ENCODE data around the gene CEACAM21.

Gene CEACAM21

GRCh38 chr19:41531438-41532311, 44.3 kb upstream of the CEACAM21 start:
- DNase-seq (ENCODE audit: extremely low spot score) = peak; percentile 76
- ChIA-PET POLR2A (interaction anchor here (0.5 to 1.9 kb wide), 23 partner anchors 8 to 267 kb away, joined by 3 to 26 read pairs (median 4); partner anchors contain the start of genes B9D2, CEACAM21, DMAC2 and HNRNPUL1), CTCF (interaction anchor here (0.6 to 5.1 kb wide), 9 partner anchors 8 to 223 kb away, joined by 3 to 38 read pairs (median 6); no protein-coding TSS in a partner anchor)
- TF ChIP-seq CTCF (IDR thresholded peaks at IDR 0.05; ENCODE audit: control extremely low read depth, extremely low read depth, low read depth, missing control alignments) = no peak

GRCh38 chr19:41532526-41532925, 43.4 kb upstream of the CEACAM21 start:
- no peak for TF ChIP-seq CTCF (IDR thresholded peaks at IDR 0.05; ENCODE audit: control extremely low read depth, extremely low read depth, low read depth, missing control alignments)
- DNase-seq (ENCODE audit: extremely low spot score) = no peak
- ChIA-PET CTCF (interaction anchor here (1.0 to 5.1 kb wide), 5 partner anchors 15 to 224 kb away, joined by 3 to 38 read pairs (median 14); no protein-coding TSS in a partner anchor), POLR2A (interaction anchor here (1.5 to 1.8 kb wide), 3 partner anchors 14 to 21 kb away, joined by 19 to 26 read pairs (median 25); no protein-coding TSS in a partner anchor)

- DNase-seq (ENCODE audit: extremely low spot score) = no peak
- POLR2A ChIA-PET = interaction anchor here (0.6 to 1.6 kb wide), 2 partner anchors 15 to 564 kb away, joined by 4 to 12 read pairs; no protein-coding TSS in a partner anchor
- CTCF ChIA-PET = interaction anchor here (0.8 to 5.0 kb wide), 5 partner anchors 13 to 85 kb away, joined by 3 to 38 read pairs (median 7); no protein-coding TSS in a partner anchor
- TF ChIP-seq CTCF (IDR thresholded peaks at IDR 0.05; ENCODE audit: control extremely low read depth, extremely low read depth, low read depth, missing control alignments) = no peak
Measured at GRCh38 chr19:41533671-41534215, 42.2 kb upstream of the CEACAM21 start.

- POLR2A ChIA-PET = interaction anchor here (1.6 kb wide), 1 partner anchor 14 kb away, joined by 4 read pairs; no protein-coding TSS in a partner anchor
- no peak for TF ChIP-seq CTCF (IDR thresholded peaks at IDR 0.05; ENCODE audit: control extremely low read depth, extremely low read depth, low read depth, missing control alignments)
- CTCF ChIA-PET = interaction anchor here (1.2 to 1.4 kb wide), 2 partner anchors 34 to 86 kb away, joined by 3 to 7 read pairs; no protein-coding TSS in a partner anchor
- DNase-seq (ENCODE audit: extremely low spot score) = no peak
Measured at GRCh38 chr19:41535029-41535622, 40.8 kb upstream of the CEACAM21 start.

GRCh38 chr19:41537789-41538188, 38.2 kb upstream of the CEACAM21 start:
- TF ChIP-seq CTCF (IDR thresholded peaks at IDR 0.05; ENCODE audit: control extremely low read depth, extremely low read depth, low read depth, missing control alignments) = peak; percentile 34
- ChIA-PET POLR2A (no interaction called here), CTCF (interaction anchor here (1.0 to 4.4 kb wide), 5 partner anchors 11 to 88 kb away, joined by 3 to 24 read pairs (median 3); no protein-coding TSS in a partner anchor)
- DNase-seq (ENCODE audit: extremely low spot score) = no peak

All from GM10248 (cell line).